ENCODE results near the gene PIP4K2A.
A peak's percentile ranks its signal among the peaks of the same experiment; 100 is the strongest.
"Not testable (repeated sequence)": the region's sequence is repeated elsewhere in the genome, so short reads cannot be mapped to it uniquely, and the experiment has no call there.

PIP4K2A gene

GRCh38 chr10:22714479-22715289 is at the start of gene PIP4K2A:
TSS of gene PIP4K2A (minus strand) at chr10:22714578. CDS start at chr10:22714326, 252 bp downstream.
- peak; percentile 85 for DNase-seq (ENCODE audit: low spot score)

- no peak for DNase-seq (ENCODE audit: low spot score)
Observed at GRCh38 chr10:22761569-22762220, 47.3 kb upstream of the PIP4K2A start.

GRCh38 chr10:22760025-22760424 is 45.6 kb upstream of the PIP4K2A start:
- no peak for DNase-seq (ENCODE audit: low spot score)

- no peak for DNase-seq (ENCODE audit: low spot score)
Observed at GRCh38 chr10:22758867-22759266, 44.5 kb upstream of the PIP4K2A start.

- DNase-seq (ENCODE audit: low spot score), result no peak
Observed at GRCh38 chr10:22754296-22754695, 39.9 kb upstream of the PIP4K2A start.

- no peak for DNase-seq (ENCODE audit: low spot score)
Observed at GRCh38 chr10:22753786-22754185, 39.4 kb upstream of the PIP4K2A start.

GRCh38 chr10:22752272-22752889 is 38.0 kb upstream of the PIP4K2A start:
- DNase-seq (ENCODE audit: low spot score), result no peak

GRCh38 chr10:22750131-22750530 is 35.8 kb upstream of the PIP4K2A start:
- no peak for DNase-seq (ENCODE audit: low spot score)

GRCh38 chr10:22744858-22745257 is 30.5 kb upstream of the PIP4K2A start:
- DNase-seq (ENCODE audit: low spot score), result not testable (repeated sequence)

GRCh38 chr10:22742678-22743077 is 28.3 kb upstream of the PIP4K2A start:
- no peak for DNase-seq (ENCODE audit: low spot score)

- not testable (repeated sequence) for DNase-seq (ENCODE audit: low spot score)
Observed at GRCh38 chr10:22741631-22742030, 27.3 kb upstream of the PIP4K2A start.

- no peak for DNase-seq (ENCODE audit: low spot score)
Observed at GRCh38 chr10:22740180-22740579, 25.8 kb upstream of the PIP4K2A start.

GRCh38 chr10:22737587-22737986 is 23.2 kb upstream of the PIP4K2A start:
- DNase-seq (ENCODE audit: low spot score), result peak; percentile 29

GRCh38 chr10:22736134-22736533 is 21.8 kb upstream of the PIP4K2A start:
- peak; percentile 40 for DNase-seq (ENCODE audit: low spot score)

- no peak for DNase-seq (ENCODE audit: low spot score)
Observed at GRCh38 chr10:22733992-22734391, 19.6 kb upstream of the PIP4K2A start.

- DNase-seq (ENCODE audit: low spot score), result no peak
Observed at GRCh38 chr10:22727663-22728062, 13.3 kb upstream of the PIP4K2A start.

- no peak for DNase-seq (ENCODE audit: low spot score)
Observed at GRCh38 chr10:22727112-22727511, 12.7 kb upstream of the PIP4K2A start.

- DNase-seq (ENCODE audit: low spot score), result no peak
Observed at GRCh38 chr10:22724773-22725172, 10.4 kb upstream of the PIP4K2A start.

GRCh38 chr10:22723783-22724182 is 9.4 kb upstream of the PIP4K2A start:
- no peak for DNase-seq (ENCODE audit: low spot score)

- DNase-seq (ENCODE audit: low spot score), result no peak
Observed at GRCh38 chr10:22723343-22723779, 9.0 kb upstream of the PIP4K2A start.

- DNase-seq (ENCODE audit: low spot score), result no peak
Observed at GRCh38 chr10:22722626-22723169, 8.3 kb upstream of the PIP4K2A start.

- no peak for DNase-seq (ENCODE audit: low spot score)
Observed at GRCh38 chr10:22720667-22721066, 6.3 kb upstream of the PIP4K2A start.
